Neural progenitor cell (in vitro differentiated cells): ENCODE results near the gene UNC93A. TPM values are rescaled to one million over a fixed set of nuclear protein-coding genes. Genes with fewer than 3 reads are reported as not detected.

ENCODE experiments used
- DNase-seq: peaks from one replicate; pipeline ENCODE4 v3.0.0-alpha.2; 2016; ENCODE audit warnings: low spot score
- H2AFZ ChIP-seq: fragments of 200-600 bp; sonication (generic); replicated peaks from 2 replicates; pipeline ENCODE4 v1.6.1; 2016; ENCODE audit warnings: antibody characterized with exemption
- H3F3A ChIP-seq: fragments of 200-600 bp; sonication (generic); 2 replicates; pipeline ENCODE4 v1.6.1; 2016; ENCODE audit warnings: antibody characterized with exemption, low read depth
- H3K27ac ChIP-seq: fragments of 200-600 bp; sonication (generic); 2 replicates; pipeline ENCODE4 v1.5.1; 2016; ENCODE audit warnings: mild to moderate bottlenecking
- H3K27me3 ChIP-seq: fragments of 200-600 bp; sonication (generic); 2 replicates; pipeline ENCODE4 v1.6.1; 2016; ENCODE audit warnings: mild to moderate bottlenecking, moderate library complexity
- H3K36me3 ChIP-seq: fragments of 200-600 bp; sonication (generic); 2 replicates; pipeline ENCODE4 v1.5.1; 2016
- H3K4me1 ChIP-seq: fragments of 200-600 bp; sonication (generic); 2 replicates; pipeline ENCODE4 v1.6.1; 2016; ENCODE audit warnings: mixed run types
- H3K4me2 ChIP-seq: fragments of 200-600 bp; sonication (generic); 2 replicates; pipeline ENCODE4 v1.6.1; 2016
- H3K4me3 ChIP-seq: fragments of 200-600 bp; sonication (generic); 2 replicates; pipeline ENCODE4 v1.5.1; 2016
- H3K79me2 ChIP-seq: fragments of 200-600 bp; sonication (generic); 2 replicates; pipeline ENCODE4 v1.6.1; 2016; ENCODE audit warnings: low read depth
- H3K9ac ChIP-seq: fragments of 200-600 bp; sonication (generic); 2 replicates; pipeline ENCODE4 v1.6.1; 2016
- H3K9me3 ChIP-seq: fragments of 200-600 bp; sonication (generic); 2 replicates; pipeline ENCODE4 v1.5.1; 2016; ENCODE audit warnings: low read depth
- H4K20me1 ChIP-seq: fragments of 200-600 bp; sonication (generic); 2 replicates; pipeline ENCODE4 v1.6.1; 2016; ENCODE audit warnings: low read depth
- H3K27ac Mint-ChIP-seq: 3 replicates; pipeline ENCODE4 v1.8.0; 2021; ENCODE audit warnings: mixed read lengths
- H3K27me3 Mint-ChIP-seq: 2 replicates; pipeline ENCODE4 v1.8.0; 2022; ENCODE audit warnings: low read depth, mild to moderate bottlenecking, inconsistent platforms, moderate library complexity, mixed read lengths; ENCODE audit not compliant: insufficient read depth
- H3K36me3 Mint-ChIP-seq: 3 replicates; pipeline ENCODE4 v1.8.0; 2021; ENCODE audit warnings: mixed read lengths
- H3K4me1 Mint-ChIP-seq: 3 replicates; pipeline ENCODE4 v1.8.0; 2021; ENCODE audit warnings: mixed read lengths
- H3K4me3 Mint-ChIP-seq: 3 replicates; pipeline ENCODE4 v1.8.0; 2021; ENCODE audit warnings: mild to moderate bottlenecking, moderate library complexity, mixed read lengths
- H3K9me3 Mint-ChIP-seq: 3 replicates; pipeline ENCODE4 v1.8.0; 2020; ENCODE audit warnings: mixed read lengths
- CTCF ChIP-seq: fragments of 200-600 bp; sonication (generic); IDR thresholded peaks from 2 replicates; pipeline ENCODE4 v1.5.1; 2017; ENCODE audit warnings: antibody characterized with exemption, mild to moderate bottlenecking
- EZH2 ChIP-seq: fragments of 200-600 bp; sonication (generic); IDR thresholded peaks from 2 replicates; pipeline ENCODE4 v1.6.1; 2017; ENCODE audit warnings: antibody characterized with exemption, mild to moderate bottlenecking, moderate library complexity
- EZH2phosphoT487 ChIP-seq: fragments of 200-600 bp; sonication (generic); IDR thresholded peaks from 2 replicates; pipeline ENCODE4 v1.6.1; 2017; ENCODE audit warnings: antibody characterized with exemption
- total RNA-seq: library from RNA; depleted of rRNA; stranded (reverse); fragments of >200 nt; gene quantifications from 2 replicates; pipeline ENCODE4 v1.2.3, GENCODE V29; 2015; ENCODE audit warnings: low replicate concordance

UNC93A gene
- total RNA-seq, 1 donor from 2014 or later = not detected

DNA sequence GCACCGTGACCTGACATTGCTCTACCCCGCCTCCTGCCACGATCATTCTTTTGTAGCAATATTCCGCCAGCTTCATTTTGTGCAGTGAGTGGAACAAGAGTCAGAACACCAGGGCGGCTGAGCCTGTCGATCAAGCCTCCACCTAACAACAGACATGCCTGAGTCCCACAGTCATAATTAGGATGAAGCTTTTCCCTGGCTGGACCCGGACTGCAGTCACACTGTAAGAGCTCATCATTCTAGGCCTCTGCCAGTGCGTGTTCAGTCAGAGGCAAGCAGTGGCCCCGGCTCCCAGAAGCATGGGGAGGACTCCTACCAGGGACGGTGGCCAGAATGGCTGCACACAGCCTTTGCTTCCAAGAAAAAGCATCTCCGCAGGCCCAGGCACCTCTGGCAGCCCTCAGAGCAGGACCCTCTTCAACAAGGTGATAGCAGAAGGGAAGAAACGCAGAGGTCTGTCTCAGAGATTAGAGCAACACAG, 23.2 kb upstream of the UNC93A start:
- DNase-seq = no peak
- no peak overlapping the region for H3K4me3 Mint-ChIP-seq
- TF ChIP-seq CTCF (no peak), EZH2phosphoT487 (no peak), EZH2 (no peak)
- Histone ChIP-seq H3K9me3 (no peaks in the 10 kb centered on the region), H2AFZ (no peak overlapping the region), H3F3A (no peaks in the 10 kb centered on the region), H4K20me1 (no peaks in the 10 kb centered on the region), H3K9ac (no peak overlapping the region), H3K4me3 (no peak overlapping the region), H3K27ac (no peak overlapping the region), H3K4me1 (no peaks in the 10 kb centered on the region), H3K36me3 (no peaks in the 10 kb centered on the region), H3K79me2 (no peaks in the 10 kb centered on the region), H3K4me2 (no peak overlapping the region), H3K27me3 (no peaks in the 10 kb centered on the region)
- peaks cover 9% of the 10 kb centered on the region for H3K9me3 Mint-ChIP-seq
- H3K27me3 Mint-ChIP-seq = peaks cover 3% of the 10 kb centered on the region
- H3K4me1 Mint-ChIP-seq = peaks cover 36% of the 10 kb centered on the region
- peak overlapping the region; percentile 93 for H3K27ac Mint-ChIP-seq
- H3K36me3 Mint-ChIP-seq = no peaks in the 10 kb centered on the region

- H3K36me3 ChIP-seq = no peaks in the 10 kb centered on the region
- H3K27me3 Mint-ChIP-seq = peaks cover 3% of the 10 kb centered on the region
- no peak for DNase-seq
- H4K20me1 ChIP-seq = no peaks in the 10 kb centered on the region
- H3K27me3 ChIP-seq = no peaks in the 10 kb centered on the region
- peaks cover 36% of the 10 kb centered on the region for H3K4me1 Mint-ChIP-seq
- H2AFZ ChIP-seq = peak overlapping the region; percentile 47
- H3K36me3 Mint-ChIP-seq = no peaks in the 10 kb centered on the region
- no peaks in the 10 kb centered on the region for H3F3A ChIP-seq
- no peaks in the 10 kb centered on the region for H3K9me3 ChIP-seq
- no peak overlapping the region for H3K4me3 ChIP-seq
- H3K4me1 ChIP-seq = no peaks in the 10 kb centered on the region
- no peak overlapping the region for H3K4me3 Mint-ChIP-seq
- no peak overlapping the region for H3K27ac ChIP-seq
- H3K9ac ChIP-seq = no peak overlapping the region
- no peak overlapping the region for H3K27ac Mint-ChIP-seq
- TF ChIP-seq CTCF (no peak), EZH2phosphoT487 (no peak), EZH2 (no peak)
- peaks cover 2% of the 10 kb centered on the region for H3K9me3 Mint-ChIP-seq
- no peaks in the 10 kb centered on the region for H3K79me2 ChIP-seq
- no peak overlapping the region for H3K4me2 ChIP-seq
Measured at GRCh38 chr6:167268683-167269280, 22.3 kb upstream of the UNC93A start.

DNA sequence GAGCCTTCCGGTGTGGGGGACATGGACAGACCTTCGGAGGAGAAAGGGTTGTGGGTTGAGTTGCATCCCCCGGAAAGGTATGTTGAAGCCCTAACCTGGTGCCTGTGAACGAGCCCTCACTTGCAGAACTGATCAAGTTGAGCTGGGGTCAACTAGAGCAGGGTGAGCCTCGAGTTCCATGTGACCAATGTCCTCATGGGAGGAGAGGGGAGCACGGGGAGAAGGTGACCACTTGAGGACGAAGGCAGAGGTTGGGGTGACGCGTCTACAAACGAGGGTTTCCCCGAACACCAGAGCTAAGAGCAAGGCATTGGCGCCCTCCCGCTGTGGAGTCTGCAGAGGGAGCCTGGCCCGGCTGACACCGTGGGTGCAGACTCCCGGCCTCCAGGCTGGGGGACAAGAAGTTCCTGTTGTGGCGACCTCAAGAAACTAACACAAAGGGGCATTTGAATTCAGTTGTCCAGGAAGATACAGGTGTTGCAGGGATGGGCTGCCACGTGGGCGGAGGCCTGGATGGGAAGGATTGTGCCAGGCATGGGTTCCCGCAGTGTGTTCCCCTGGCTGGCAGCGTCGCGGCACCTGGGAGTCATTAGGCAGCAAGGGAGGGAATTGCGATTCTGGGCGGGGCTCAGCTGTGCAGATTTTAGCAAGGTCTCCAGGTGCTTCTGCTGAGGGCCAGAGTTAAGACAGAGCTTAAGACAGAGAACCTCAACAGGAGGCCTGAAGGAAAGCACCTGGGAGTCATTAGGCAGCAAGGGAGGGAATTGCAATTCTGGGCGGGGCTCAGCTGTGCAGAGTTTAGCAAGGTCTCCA, 20.4 kb upstream of the UNC93A start:
- no peak overlapping the region for H3K27ac ChIP-seq
- H3K9ac ChIP-seq = no peak overlapping the region
- TF ChIP-seq EZH2phosphoT487 = no peak
- TF ChIP-seq CTCF = no peak
- no peak for TF ChIP-seq EZH2
- H3K9me3 ChIP-seq = no peaks in the 10 kb centered on the region
- no peak overlapping the region for H3K4me2 ChIP-seq
- peaks cover 3% of the 10 kb centered on the region for H3K27me3 Mint-ChIP-seq
- H3K27ac Mint-ChIP-seq = peak overlapping the region; percentile 47
- no peaks in the 10 kb centered on the region for H4K20me1 ChIP-seq
- no peak for DNase-seq
- H3K4me3 ChIP-seq = no peak overlapping the region
- no peaks in the 10 kb centered on the region for H3K9me3 Mint-ChIP-seq
- no peaks in the 10 kb centered on the region for H3K79me2 ChIP-seq
- H3K4me1 Mint-ChIP-seq = peaks cover 29% of the 10 kb centered on the region
- peak overlapping the region; percentile 31 for H3K4me3 Mint-ChIP-seq
- H3F3A ChIP-seq = no peaks in the 10 kb centered on the region
- no peaks in the 10 kb centered on the region for H3K4me1 ChIP-seq
- no peaks in the 10 kb centered on the region for H3K36me3 ChIP-seq
- H2AFZ ChIP-seq = no peak overlapping the region
- H3K36me3 Mint-ChIP-seq = no peaks in the 10 kb centered on the region
- H3K27me3 ChIP-seq = no peaks in the 10 kb centered on the region
